ENCODE measurements around the gene CFAP54.

Gene CFAP54

GRCh38 chr12:96503976-96504375 is 14.6 kb downstream of the CFAP54 start:
- Histone ChIP-seq H3K4me1 (ENCODE audit: insufficient read depth, low read length) (peaks cover 1% of the 10 kb centered on the region), H3K36me3 (ENCODE audit: insufficient read depth, low read length) (no peaks in the 10 kb centered on the region), H3K27me3 (ENCODE audit: insufficient read depth, low read length) (no peaks in the 10 kb centered on the region), H2AFZ (ENCODE audit: low read depth, low read length) (no peak overlapping the region), H3K9me3 (ENCODE audit: low read length) (no peaks in the 10 kb centered on the region), H3K4me3 (ENCODE audit: low read length) (no peak overlapping the region)

DNA sequence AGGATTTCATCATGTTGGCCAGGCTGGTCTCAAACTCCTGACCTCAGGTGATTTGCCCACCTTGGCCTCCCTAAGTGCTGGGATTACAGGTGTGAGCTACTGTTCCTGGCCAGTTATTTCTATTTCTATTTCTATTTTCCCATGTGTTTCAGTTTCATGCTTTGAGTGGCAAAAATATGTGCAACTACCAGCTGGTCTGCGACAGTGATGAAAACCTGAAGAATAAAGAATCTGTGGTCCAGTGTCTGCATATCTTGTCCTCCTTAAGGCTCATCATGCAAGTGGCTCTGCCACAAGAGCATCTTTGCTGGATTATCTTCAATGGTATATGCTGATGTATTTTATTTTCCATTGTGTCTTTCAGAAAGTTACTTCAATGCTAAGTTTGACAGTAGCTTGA is 17.4 kb downstream of the CFAP54 start:
- Histone ChIP-seq H3K27me3 (ENCODE audit: insufficient read depth, low read length) (no peaks in the 10 kb centered on the region), H3K4me1 (ENCODE audit: insufficient read depth, low read length) (peaks cover 2% of the 10 kb centered on the region), H3K36me3 (ENCODE audit: insufficient read depth, low read length) (no peaks in the 10 kb centered on the region), H3K4me3 (ENCODE audit: low read length) (no peak overlapping the region), H2AFZ (ENCODE audit: low read depth, low read length) (no peak overlapping the region), H3K9me3 (ENCODE audit: low read length) (no peaks in the 10 kb centered on the region)

DNA sequence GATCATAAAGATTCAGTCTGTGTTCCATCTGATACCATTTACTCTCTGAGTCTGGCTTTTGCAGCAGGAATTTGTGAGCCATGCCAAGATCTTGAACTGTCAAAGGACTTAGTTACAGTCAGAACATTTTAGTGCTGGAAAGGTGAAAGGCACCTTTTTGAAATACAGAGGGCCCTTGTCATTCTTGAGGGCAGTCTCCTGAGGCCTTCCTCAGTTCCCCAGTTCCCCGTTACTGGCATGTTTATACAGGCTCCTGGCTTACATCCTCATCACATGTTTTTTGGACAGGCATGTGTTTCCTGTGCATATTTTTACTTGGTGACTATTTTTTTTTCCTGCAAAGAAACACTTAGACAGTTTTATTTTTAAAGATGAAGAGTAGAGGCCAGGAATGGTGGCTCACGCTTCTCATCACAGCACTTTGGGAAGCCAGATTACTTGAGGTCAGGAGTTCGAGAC is 21.0 kb downstream of the CFAP54 start:
- no peaks in the 10 kb centered on the region for H3K27me3 ChIP-seq (ENCODE audit: insufficient read depth, low read length)
- no peak overlapping the region for H2AFZ ChIP-seq (ENCODE audit: low read depth, low read length)
- H3K9me3 ChIP-seq (ENCODE audit: low read length), result no peaks in the 10 kb centered on the region
- no peaks in the 10 kb centered on the region for H3K36me3 ChIP-seq (ENCODE audit: insufficient read depth, low read length)
- H3K4me3 ChIP-seq (ENCODE audit: low read length), result no peak overlapping the region
- peaks cover 2% of the 10 kb centered on the region for H3K4me1 ChIP-seq (ENCODE audit: insufficient read depth, low read length)

- Histone ChIP-seq H3K4me1 (ENCODE audit: insufficient read depth, low read length) (peaks cover 2% of the 10 kb centered on the region), H3K9me3 (ENCODE audit: low read length) (no peaks in the 10 kb centered on the region), H3K4me3 (ENCODE audit: low read length) (no peak overlapping the region), H3K27me3 (ENCODE audit: insufficient read depth, low read length) (no peaks in the 10 kb centered on the region), H3K36me3 (ENCODE audit: insufficient read depth, low read length) (no peaks in the 10 kb centered on the region), H2AFZ (ENCODE audit: low read depth, low read length) (no peak overlapping the region)
These were observed 23.8 kb downstream of the CFAP54 start for GRCh38 chr12:96513166-96513565.

GRCh38 chr12:96513681-96514080 is 24.3 kb downstream of the CFAP54 start:
- Histone ChIP-seq H3K4me1 (ENCODE audit: insufficient read depth, low read length) (peaks cover 2% of the 10 kb centered on the region), H3K27me3 (ENCODE audit: insufficient read depth, low read length) (no peaks in the 10 kb centered on the region), H3K4me3 (ENCODE audit: low read length) (no peak overlapping the region), H3K9me3 (ENCODE audit: low read length) (no peaks in the 10 kb centered on the region), H2AFZ (ENCODE audit: low read depth, low read length) (no peak overlapping the region), H3K36me3 (ENCODE audit: insufficient read depth, low read length) (no peaks in the 10 kb centered on the region)

GRCh38 chr12:96514328-96514727 is 25.0 kb downstream of the CFAP54 start:
- Histone ChIP-seq H3K4me3 (ENCODE audit: low read length) (no peak overlapping the region), H3K27me3 (ENCODE audit: insufficient read depth, low read length) (no peaks in the 10 kb centered on the region), H3K9me3 (ENCODE audit: low read length) (no peaks in the 10 kb centered on the region), H2AFZ (ENCODE audit: low read depth, low read length) (peak overlapping the region; percentile 3), H3K4me1 (ENCODE audit: insufficient read depth, low read length) (no peaks in the 10 kb centered on the region), H3K36me3 (ENCODE audit: insufficient read depth, low read length) (no peaks in the 10 kb centered on the region)

DNA sequence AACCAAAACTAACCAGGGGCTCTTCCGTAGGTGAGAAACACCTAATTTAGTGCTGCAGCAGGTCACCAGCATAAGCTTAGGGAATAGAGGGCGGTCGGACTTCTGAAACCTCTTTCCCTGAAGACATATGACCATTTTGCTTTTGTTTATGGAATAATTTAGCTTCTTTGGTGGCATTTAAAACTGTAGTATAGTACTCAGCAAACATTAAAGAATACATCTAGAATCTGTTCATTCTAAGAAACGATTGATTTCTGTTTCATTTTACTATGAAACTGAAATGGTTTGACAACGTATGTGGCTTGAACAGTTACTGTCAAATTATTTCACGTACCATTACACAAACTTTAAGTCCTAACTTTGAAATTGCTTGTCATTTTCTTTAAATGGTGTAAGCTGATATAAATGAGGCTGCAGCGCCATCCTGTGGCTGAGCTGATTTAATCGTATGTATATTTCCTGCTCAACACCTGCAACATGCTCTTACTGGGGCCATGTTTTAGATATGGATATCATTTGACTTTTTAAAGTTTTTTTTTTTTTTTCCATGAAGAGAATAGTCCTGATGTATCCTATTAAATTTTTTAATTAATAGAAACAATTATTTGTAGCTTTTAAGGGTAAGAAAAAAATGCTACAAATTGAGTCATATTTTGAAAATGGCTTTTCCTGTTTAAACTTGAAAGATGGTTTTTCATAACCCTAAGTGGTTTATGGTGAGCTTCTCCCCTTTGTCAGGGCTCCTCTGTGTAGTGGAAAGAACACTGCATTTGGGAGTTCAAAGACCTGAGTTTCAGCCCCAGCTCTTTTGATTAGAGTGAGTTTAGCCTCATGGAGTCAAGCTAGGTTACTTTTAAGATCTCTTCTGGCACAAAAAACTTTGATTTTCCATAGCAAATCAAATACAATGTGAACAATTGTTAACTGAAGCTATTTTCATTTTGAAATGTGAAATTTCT is 27.4 kb downstream of the CFAP54 start:
- H3K4me1 ChIP-seq (ENCODE audit: insufficient read depth, low read length), result peaks cover 6% of the 10 kb centered on the region
- no peaks in the 10 kb centered on the region for H3K27me3 ChIP-seq (ENCODE audit: insufficient read depth, low read length)

DNA sequence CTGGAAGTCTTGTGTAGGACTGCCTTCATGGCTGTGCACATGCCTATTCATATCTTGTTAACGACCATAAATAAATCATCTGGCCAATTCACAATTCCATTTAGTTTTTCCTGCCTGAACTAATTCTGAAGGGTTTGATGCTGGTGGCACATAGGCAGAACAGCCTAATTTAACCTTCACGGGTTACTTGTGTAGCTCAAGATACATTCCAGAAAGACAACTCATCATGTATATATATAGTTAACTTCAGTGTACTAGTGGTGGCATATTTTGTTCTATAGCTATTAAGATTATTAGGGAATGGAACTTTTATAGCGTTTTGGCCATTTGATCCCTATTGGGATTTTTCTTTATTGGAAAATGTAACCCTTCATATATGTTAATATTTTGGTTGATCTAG is 31.4 kb downstream of the CFAP54 start:
- H2AFZ ChIP-seq (ENCODE audit: low read depth, low read length), result no peak overlapping the region
- no peaks in the 10 kb centered on the region for H3K9me3 ChIP-seq (ENCODE audit: low read length)
- no peak overlapping the region for H3K4me3 ChIP-seq (ENCODE audit: low read length)
- H3K27me3 ChIP-seq (ENCODE audit: insufficient read depth, low read length), result no peaks in the 10 kb centered on the region
- peaks cover 16% of the 10 kb centered on the region for H3K4me1 ChIP-seq (ENCODE audit: insufficient read depth, low read length)
- no peaks in the 10 kb centered on the region for H3K36me3 ChIP-seq (ENCODE audit: insufficient read depth, low read length)

More for the DNA sequence above, 27.4 kb downstream of the CFAP54 start:
- no peaks in the 10 kb centered on the region for H3K36me3 ChIP-seq (ENCODE audit: insufficient read depth, low read length)
- no peak overlapping the region for H3K4me3 ChIP-seq (ENCODE audit: low read length)
- H2AFZ ChIP-seq (ENCODE audit: low read depth, low read length), result no peak overlapping the region
- H3K9me3 ChIP-seq (ENCODE audit: low read length), result no peaks in the 10 kb centered on the region

- Histone ChIP-seq H3K9me3 (ENCODE audit: low read length) (no peaks in the 10 kb centered on the region), H3K36me3 (ENCODE audit: insufficient read depth, low read length) (no peaks in the 10 kb centered on the region), H2AFZ (ENCODE audit: low read depth, low read length) (peak overlapping the region; percentile 92), H3K4me3 (ENCODE audit: low read length) (no peak overlapping the region), H3K27me3 (ENCODE audit: insufficient read depth, low read length) (no peaks in the 10 kb centered on the region), H3K4me1 (ENCODE audit: insufficient read depth, low read length) (peaks cover 16% of the 10 kb centered on the region)
These were observed 32.7 kb downstream of the CFAP54 start for GRCh38 chr12:96521895-96522682.

DNA sequence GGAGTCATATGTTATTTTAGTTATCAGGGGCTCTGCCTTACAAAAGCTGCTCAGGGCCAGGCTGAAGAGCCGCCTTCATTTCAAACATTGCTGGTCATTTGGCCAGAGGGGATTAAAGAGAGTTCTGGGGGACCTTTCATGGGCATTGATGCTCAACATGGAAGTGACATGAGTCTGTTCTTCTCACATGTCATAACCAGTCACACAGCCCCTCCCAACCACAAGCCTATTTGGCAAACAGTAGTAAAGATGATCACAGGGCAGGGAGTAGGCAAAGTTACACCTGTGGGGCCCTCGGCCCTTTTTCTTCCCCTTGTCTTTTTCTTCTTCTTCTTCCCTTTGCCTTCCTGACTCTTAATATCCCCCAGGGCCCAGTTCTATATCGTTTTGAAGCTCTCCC is 33.3 kb downstream of the CFAP54 start:
- Histone ChIP-seq H2AFZ (ENCODE audit: low read depth, low read length) (peak overlapping the region; percentile 92), H3K36me3 (ENCODE audit: insufficient read depth, low read length) (no peaks in the 10 kb centered on the region), H3K9me3 (ENCODE audit: low read length) (no peaks in the 10 kb centered on the region), H3K4me3 (ENCODE audit: low read length) (no peak overlapping the region), H3K27me3 (ENCODE audit: insufficient read depth, low read length) (no peaks in the 10 kb centered on the region), H3K4me1 (ENCODE audit: insufficient read depth, low read length) (peaks cover 16% of the 10 kb centered on the region)

DNA sequence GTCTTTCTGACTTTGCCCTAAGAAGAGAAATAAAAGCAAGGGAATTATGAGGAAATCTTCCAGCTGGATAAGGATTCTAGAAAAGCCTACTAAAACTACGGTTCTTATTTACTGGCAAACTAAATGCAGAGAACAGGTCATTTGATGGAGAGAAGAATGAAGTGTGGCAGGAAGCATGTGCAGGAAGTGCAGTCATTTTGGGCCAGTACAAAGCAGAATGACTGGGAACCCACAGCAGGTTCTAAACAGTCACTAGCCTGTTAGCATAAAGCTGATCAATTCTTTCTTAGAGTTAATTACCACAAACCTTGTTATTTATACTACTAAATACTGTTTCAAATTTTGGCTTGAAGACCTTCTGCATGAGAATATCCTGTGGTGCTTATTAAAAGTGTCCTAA is 36.7 kb downstream of the CFAP54 start:
- Histone ChIP-seq H3K27me3 (ENCODE audit: insufficient read depth, low read length) (no peaks in the 10 kb centered on the region), H2AFZ (ENCODE audit: low read depth, low read length) (no peak overlapping the region), H3K4me3 (ENCODE audit: low read length) (no peak overlapping the region), H3K36me3 (ENCODE audit: insufficient read depth, low read length) (no peaks in the 10 kb centered on the region), H3K4me1 (ENCODE audit: insufficient read depth, low read length) (peaks cover 16% of the 10 kb centered on the region), H3K9me3 (ENCODE audit: low read length) (no peaks in the 10 kb centered on the region)

- Histone ChIP-seq H3K4me1 (ENCODE audit: insufficient read depth, low read length) (no peaks in the 10 kb centered on the region), H2AFZ (ENCODE audit: low read depth, low read length) (no peak overlapping the region), H3K4me3 (ENCODE audit: low read length) (no peak overlapping the region), H3K36me3 (ENCODE audit: insufficient read depth, low read length) (no peaks in the 10 kb centered on the region), H3K27me3 (ENCODE audit: insufficient read depth, low read length) (no peaks in the 10 kb centered on the region), H3K9me3 (ENCODE audit: low read length) (no peaks in the 10 kb centered on the region)
These were observed 40.5 kb downstream of the CFAP54 start for GRCh38 chr12:96529912-96530311.

DNA sequence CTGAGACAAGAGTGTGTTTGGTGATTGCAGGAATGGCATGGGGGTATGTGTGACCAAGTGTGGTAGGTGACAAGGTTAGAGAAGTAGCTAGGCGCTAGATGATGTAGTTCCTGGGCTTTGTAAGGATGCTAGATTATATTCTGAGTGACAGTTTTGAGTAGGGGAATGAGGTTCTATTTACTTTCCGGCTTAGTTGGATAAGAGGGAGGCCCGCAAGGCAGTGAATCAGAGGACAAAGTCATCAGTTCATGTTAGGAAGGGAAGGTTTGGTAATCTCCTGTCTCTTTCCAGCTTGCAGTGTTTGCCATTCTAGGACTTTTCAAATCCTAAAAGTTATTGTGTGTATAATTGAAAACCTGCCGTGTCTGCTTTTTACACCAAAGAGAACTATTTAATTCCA is 45.0 kb downstream of the CFAP54 start:
- H2AFZ ChIP-seq (ENCODE audit: low read depth, low read length), result no peak overlapping the region
- H3K9me3 ChIP-seq (ENCODE audit: low read length), result no peaks in the 10 kb centered on the region
- no peaks in the 10 kb centered on the region for H3K36me3 ChIP-seq (ENCODE audit: insufficient read depth, low read length)
- no peaks in the 10 kb centered on the region for H3K4me1 ChIP-seq (ENCODE audit: insufficient read depth, low read length)
- no peak overlapping the region for H3K4me3 ChIP-seq (ENCODE audit: low read length)
- H3K27me3 ChIP-seq (ENCODE audit: insufficient read depth, low read length), result no peaks in the 10 kb centered on the region
